GM18520 (cell line): ENCODE results near the gene CSTB.

ENCODE experiments used
- ATAC-seq: cut with Tn5 transposase; IDR thresholded peaks from one replicate; pipeline ENCODE4 v1.9.1; 2021; ENCODE audit not compliant: unreplicated experiment

CSTB gene

DNA sequence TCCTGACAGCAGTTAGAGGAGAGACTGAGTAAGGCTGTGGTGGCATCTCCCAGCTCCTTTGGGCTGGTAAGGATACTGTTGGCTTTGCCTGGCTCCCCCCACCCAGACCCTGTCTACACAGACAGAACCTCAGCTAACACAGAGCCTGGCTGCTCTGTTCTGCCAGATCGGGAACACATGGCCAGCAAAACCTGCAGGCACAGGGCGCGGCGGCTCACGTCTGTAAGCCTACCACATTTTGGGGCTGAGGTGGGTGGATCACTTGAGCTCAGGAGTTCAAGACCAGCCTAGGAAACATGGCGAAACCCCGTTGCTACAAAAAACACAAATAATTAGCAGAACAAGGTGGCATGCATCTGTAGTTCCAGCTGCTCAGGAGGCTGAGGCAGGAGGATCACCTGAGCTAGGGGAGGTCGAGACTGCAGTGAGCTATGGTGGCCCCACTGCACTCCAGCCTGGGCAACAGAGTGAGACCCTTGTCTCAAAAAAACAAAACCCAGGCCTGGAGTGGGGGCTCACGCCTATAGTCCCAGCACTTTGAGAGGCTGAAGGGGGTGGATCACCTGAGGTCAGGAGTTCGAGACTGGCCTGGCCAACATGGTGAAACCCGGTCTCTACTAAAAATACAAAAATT is 6.7 kb downstream of the CSTB start:
- ATAC-seq: no peak

DNA sequence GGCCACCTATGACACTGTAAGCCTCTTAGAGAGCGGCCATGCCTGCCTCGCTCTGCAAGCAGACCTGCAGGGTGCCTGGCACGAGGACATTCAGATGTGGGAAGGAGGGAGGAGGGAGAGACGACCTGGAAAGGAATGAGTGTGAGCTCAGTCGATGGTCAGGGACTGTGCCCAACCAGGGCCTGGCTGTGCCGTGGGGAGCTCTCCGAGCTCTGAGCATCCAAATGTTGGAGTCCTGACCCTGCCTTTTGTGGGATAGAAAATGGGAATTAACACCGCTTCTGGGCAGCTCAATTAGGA is 7.3 kb downstream of the CSTB start:
- ATAC-seq: no peak

DNA sequence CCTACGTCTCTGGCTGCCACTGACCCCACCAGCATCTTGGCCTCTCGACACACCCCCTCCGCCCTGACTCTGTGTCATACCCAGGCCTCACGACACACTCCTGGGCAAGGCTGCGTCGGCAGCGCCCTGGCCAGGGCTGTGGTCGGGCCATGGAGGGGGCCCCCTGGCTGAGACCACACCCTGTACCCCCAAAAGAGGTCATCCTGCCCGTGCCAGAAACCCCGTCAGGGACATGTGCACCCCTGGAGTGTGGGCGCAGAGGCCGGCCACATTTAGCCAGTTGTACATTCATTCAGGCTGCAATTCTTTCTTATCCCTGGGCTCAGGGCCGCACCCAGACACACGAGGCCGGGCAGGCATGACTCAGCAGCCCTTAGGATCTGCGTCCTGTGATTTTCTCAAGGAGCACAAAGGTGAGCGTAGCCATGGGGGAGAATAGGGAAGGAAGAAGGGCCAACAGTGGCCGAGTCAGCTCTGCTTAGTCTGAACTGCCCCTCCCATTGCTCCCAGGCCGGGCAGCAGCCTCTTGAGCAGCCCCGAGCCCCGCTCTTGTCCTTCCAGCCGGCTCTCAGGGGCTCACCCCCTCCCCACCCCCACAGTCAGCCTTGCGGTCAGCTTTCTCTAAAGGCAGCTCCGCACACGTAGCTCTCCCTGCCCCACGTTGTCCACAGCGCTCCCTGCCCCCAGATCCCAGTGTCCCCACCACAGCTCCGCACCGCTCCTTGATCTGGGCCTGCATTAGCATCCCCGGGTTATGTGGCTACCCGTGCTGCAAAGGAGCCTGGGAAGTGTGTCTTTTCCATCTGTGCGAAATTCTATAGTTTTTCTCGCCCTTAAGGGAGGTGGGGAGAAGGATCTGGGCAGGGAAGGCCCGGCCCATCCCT is 7.9 kb downstream of the CSTB start:
- ATAC-seq: no peak

DNA sequence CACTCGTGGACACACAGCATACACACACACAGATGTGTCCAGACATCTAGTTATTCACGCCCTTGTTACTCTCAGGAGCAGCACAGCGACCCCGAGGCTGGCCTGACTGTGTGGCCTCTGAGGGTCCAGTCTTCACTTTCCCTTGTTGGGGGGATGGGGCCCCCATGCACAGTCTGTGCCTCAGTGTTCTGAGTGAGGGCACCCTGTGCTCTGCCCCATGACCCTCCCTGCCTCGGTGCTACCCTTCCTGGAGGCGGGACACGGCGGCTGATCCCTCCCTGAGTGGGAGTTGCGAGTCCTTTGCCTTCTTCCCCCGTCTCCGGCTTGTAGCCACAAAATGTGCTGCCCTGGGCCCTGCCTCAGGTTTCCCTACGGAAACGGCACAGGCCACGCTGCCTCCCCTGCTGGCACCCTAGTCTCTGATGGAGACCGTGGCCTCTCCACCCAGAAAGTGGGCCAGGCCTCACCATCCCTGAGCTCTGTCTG is 8.6 kb downstream of the CSTB start:
- ATAC-seq: no peak

DNA sequence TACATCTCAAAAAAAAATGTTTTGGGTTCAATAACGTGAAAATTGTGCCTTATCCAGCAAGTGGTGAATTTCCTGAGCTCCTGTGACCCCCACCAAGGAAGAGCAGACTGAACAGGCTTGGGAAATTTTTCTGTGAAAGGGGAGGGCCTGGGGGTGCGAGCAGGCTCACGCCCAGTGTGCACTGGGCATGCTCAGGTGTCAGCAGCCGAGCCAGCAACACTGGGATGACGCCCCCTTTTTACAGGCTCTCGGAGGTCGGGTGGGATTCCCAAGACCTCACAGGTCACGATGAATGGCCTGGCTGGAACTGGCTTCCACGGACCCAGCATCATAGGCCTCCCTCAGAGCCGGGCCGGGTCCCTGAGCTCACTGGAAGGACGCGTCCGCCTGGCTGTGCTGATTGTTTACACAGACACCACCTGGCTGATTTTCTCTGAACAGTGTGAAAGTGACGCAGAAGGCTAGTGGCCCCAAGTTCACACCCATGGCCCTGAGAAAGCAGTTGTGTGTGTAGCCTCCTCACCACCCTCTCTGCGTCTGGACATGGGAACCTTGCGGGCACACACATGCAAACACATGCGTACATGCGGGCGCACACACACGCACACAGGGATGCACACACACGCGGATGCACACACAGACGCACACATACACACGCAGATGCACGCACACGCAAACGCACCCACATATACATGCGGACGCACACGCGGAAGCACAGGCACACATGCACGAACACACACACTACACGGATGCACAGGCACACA is 9.2 kb downstream of the CSTB start:
- no peak for ATAC-seq

DNA sequence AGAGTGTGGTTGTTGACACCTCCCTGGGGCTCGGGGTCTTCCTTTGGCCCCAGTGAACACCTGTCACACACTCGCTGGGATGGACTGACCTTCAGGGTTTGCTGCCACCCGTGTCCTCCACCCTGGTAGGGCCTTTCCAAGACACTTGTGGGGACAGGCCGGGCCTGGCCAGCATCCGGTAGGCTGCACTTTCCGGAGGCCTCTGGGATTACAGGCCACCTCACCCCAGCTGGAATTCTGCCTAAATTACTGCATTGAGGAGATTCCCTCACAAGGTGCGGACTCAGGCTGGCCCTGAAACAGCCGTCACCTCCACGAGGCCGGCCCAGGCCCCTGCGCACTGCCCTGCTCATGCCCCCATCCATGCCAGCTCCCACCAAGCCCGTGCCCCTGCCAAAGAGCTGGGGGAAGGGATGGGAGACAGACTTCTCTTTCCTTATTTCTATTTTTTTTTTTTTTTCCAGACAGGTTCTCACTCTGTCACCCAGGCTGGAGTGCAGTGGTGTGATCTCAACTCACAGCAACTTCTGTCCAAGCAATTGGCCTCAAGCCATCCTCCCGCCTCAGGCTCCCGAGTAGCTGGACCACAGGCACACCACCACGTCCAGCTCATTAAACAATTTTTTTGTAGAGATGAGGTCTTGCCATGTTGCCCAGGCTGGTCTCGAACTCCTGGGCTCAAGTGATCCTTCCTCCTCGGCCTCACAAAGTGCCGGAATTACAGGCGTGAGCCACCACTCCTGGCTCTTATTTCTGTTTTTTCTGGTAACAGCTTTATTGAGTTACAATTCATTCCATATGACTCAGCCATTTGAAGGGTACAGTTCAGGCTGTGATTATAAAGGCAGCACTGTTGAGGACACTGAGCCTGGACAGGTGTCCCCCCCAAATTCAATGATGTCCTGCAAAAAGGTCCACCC is 11.3 kb downstream of the CSTB start:
- ATAC-seq: no peak

DNA sequence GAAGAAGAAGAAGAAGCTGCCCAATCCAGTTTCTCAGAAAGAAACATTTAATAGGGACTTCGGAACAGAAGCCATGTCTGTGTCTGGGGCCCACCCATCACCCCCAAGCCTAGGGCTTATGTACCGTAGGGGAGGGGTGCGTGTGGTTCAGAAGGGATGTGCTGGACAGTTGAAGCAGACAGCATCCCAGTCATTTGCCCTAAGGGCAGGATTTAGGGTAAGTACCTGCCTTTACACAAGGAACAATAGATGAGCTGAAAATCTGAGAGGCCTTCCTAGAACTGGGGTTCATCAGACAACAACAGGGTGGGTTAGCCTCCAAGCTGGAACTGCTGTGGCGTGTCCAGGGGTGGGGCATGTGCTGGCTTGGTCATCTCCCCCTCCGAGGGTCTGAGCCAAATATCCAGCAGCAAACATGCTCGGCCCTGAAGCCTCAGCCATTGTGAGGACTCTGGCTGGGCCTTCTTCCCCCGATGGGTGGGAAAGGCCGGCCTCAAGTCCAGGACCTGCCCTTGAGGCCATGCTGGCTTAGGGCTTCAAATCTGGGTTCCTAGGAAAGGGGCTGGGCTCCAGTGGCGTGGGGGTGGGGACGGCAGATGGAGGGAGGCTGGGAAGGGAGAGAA is 12.1 kb downstream of the CSTB start:
- ATAC-seq: no peak

DNA sequence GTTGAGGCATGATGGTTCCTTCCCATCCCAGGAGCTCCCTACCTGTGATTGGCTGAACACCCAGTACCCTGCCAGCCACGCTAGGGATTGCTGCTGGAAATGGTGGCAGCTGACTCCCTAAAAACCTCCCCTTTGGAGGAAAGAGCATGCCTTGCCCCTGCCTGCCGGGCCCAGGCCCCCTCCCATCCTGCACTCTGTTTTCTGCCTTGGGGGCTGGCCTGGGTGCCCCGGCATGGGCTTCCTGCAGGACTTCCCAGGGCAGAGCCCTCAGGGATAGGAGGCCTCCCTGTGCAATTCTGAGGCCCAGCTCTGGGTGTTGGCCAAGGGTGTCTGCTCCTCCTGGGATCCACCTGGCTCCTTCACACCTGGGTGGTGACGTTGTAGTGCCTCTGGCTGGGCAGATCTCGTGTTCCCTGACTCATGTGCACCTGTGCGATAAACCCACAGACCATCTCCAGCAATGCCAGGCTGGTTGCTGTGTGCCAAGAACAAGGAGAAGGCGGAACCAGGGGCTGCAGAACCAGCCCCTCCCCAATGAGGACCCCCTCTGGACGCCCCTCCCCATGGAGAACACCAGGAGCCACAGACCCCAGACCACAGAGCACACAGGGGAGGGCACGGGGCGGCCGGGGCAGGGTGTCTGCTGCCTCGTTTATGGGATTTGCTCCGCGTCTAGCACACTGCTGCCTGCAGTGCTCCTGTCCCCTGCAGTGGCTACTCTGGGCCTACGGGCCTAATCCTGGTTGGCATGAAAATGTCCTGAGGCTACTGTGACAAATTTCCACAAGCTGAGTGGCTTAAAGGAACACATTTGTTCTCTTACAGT is 13.6 kb downstream of the CSTB start:
- ATAC-seq: no peak

DNA sequence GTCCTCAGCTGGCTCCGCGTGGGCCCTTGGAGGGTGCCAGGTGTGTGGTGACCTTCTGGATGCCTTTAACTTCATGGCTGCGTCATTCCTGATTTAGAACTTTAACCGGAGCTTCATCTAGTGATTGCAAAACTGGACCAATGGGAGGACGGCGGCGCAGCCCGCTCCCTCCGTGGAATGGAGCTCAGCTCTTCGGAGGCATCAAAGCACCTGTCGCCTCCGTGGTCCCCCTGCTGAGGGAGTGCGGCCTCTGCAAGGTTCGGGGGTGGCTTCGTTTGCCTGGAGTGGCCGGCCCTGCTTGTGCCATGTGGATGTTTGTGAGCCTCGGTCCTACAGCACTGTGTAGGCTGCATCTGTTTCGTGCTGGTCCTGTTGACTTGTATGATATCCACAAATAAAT is 14.2 kb downstream of the CSTB start:
- ATAC-seq: no peak

DNA sequence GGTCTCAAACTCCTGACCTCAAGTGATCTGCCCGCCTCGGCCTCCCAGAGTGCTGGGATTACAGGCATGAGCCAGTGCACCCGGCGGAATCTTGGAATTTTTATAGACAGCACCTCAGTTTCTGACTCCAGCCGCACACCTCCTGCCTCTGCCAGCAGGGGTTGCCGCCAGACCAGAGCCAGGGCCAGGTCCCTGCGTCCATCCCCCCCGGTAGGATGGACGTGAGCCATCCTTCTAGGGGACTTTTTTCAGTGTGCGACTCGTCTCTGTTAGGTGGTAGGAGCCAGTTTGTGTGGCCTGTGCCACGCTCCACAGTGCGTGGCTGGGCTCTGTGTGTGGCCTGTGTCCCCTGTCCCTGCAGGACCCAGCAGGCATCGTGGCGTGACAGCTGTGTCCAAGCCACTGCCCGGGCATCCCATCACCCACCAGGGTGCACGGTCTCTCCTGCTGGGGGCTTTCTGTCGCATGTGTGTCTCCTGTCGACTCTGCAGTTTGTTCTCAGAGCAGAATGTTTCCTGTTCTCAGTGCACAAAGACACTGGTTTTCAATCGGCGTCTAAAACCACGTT is 15.6 kb downstream of the CSTB start:
- no peak for ATAC-seq

DNA sequence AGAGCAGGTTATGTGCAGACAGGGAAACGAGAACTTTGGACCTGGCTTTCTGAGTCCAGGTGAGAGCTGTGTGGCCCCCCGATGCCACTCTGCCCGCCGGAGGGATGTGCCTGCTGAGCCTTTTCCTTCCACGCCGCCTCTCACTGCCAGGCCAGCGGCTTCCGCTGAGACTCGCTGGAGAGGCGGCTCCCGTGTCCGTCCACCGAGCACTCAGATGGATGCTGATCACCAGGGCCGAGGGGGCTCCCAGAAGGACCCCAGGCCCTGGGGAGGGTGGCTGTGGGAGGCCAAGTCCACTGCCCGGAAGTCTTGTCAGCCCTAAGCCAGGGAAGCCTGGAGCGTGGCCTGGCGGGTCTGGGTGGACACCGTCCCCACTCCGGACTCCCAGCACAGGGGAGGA is 16.5 kb downstream of the CSTB start:
- no peak for ATAC-seq

DNA sequence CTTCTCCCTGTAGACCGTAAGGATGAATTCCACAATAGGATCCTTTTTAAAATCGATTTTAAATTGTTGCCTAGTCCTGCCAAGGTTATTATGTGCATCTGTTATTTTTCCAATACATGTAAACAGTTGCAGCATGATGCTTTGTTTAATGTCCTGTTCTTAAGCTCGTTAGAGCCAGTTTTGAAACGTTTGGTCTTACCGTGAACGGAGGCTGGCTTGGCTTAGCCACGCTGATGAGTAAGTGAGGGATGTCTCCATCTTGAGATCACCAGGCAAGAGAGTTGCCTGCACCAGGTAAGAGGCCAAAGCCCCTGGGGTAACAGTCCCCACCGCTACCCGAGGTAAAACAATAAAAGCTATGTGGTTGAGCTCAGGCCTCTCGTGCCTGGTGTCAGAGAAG is 17.3 kb downstream of the CSTB start:
- ATAC-seq: no peak

DNA sequence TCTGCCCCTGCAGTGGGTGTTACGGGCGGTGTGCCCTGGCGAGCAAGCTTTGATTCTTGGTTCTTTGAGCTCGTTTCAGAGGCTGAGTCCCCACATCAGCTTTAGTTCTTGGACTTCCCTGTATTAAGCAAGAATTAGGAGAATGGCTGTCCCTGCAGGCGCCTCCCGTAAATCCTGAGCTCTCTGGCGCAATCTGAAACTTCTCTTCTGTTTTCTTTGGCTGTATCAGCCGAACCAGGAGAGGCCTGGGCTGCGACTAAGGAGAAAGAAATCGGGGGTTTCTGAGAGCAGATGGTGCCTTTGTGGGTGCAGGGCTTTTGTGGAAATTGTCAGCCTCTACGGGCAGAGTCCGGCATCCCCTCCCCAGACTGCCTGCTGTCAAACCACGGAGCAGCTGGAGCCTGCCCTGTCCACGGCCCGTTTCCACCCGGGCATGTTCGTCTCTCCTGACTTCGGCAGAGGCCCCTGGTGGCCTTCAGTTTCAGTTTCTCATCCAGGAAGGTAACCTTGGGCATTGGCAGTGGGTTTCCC is 17.9 kb downstream of the CSTB start:
- no peak for ATAC-seq

DNA sequence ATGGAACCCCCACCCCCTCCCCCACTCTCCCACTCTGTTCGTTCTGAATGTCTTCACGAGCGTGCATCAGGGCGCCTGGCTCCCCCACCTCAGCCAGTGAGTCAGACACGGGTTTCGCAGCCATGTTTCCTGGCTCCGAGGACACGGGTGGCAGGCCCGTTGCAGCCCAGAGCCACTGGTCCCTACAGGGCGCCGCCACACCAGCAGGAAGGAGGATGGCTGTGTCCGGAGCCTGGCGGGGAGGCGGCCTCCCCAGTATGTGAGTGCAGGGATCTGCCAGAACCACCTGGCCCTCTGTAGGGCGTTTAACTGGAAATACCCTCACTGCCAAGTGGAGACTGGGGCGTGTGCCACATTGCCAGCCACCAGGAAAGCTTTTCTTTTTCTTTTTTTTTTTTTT is 18.5 kb downstream of the CSTB start:
- no peak for ATAC-seq

DNA sequence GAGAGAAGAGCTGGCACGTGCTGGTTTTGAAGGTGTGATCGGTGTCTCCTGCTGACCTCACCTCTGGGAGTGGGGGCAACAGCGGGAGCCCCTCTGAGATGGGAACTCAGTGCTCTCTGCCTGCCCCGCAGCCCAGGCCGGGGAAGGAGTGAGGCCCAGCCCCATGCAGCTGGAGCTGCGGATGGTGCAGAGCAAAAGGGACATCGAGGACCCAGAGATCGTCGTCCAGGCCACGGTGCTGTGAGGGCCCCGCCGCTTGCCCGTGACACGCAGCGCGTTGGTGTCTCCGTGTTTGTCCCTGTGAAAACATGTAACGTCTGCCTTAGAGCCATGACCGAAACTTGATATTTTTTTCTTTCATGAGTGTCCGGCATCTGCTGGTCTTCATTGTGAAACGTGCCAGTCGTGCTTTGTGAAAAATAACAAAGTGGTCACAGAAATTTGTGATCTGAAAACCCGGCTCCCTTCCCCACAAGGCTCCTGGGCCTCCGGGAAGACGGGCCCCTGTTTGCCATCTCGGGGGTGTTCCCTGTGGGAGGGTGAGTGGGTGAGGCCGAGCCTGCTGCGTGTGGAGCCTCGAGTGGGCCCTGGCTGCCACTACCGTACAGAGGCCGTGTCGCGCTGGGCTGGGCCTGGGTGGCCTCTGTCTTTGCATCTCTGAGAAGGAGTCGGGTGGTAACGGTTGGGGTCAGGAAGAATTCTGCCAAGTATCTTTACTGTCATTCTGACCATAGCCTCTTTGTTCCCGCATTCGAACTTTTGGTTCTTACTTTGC is 20.1 kb downstream of the CSTB start:
- ATAC-seq: no peak

DNA sequence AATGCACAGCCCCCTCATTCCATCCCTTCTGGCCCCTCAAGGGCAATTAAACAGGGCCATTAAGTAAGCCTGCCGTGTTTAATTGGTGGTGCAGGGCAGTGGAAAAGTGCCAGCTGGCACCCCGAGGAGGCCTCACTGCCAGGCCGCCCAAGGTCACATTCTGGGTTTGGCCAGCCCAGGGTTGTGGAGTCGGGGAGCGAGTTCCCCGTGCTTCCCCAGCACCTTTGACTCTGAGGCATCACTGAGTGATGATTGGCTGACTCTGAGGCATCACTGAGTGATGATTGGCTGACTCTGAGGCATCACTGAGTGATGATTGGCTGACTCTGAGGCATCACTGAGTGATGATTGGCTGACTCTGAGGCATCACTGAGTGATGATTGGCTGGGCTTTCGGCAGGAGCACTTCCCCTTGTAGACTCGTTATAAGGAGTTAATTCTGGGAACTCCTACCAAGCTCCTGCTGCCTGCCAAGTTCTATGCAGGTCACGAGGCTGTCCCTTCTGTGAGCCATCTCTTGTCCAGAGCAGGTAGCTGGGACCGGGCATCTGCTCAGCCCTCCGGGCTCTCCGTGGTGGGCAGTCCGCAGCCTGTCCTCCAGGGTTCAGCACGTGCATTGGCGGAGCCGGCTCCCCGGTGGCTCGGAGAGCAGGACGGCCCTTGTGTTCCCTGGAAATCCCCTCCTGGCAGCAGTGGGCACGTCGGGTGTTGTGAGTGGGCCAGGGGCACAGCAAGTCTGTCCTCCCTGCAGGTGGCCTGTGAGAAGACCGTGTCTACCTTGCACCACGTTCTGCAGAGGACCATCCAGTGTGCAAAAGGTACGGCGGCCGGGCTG is 20.9 kb downstream of the CSTB start:
- no peak for ATAC-seq

DNA sequence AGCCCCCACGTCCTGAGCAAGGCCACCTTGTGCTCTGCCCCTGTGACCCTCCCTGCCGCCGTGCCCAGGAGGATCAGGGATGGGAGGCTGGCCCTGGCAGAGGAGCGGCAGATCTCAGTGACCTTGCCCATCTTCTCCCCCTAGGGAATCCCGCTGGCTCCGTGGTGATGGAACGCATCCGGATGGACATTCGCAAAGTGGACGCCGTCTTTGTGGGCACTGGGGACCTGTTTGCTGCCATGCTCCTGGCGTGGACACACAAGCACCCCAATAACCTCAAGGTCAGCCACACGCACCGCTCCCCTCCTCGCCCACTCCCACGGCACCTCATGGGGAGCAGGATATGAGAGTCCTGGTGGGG is 22.7 kb downstream of the CSTB start:
- no peak for ATAC-seq
